Stimulated activated CD4-positive, alpha-beta T cell treated with anti-CD3 and anti-CD28 coated beads, Interleukin-1b, Interleukin-23, amount 100 ng/mL, for 24 hours (primary cell): ENCODE measurements around the gene ADARB2.

Experiments used
- DNase-seq, 4 experiments: peaks; one replicate each; pipeline ENCODE4 v3.0.0-alpha.2; 2020; ENCODE audit warnings: low read depth in 4 of 4, low spot score in 1 of 4

ADARB2 gene

GRCh38 chr10:1531883-1532597 lies 205.3 kb downstream of the ADARB2 start:
- DNase-seq, result no peak

DNA sequence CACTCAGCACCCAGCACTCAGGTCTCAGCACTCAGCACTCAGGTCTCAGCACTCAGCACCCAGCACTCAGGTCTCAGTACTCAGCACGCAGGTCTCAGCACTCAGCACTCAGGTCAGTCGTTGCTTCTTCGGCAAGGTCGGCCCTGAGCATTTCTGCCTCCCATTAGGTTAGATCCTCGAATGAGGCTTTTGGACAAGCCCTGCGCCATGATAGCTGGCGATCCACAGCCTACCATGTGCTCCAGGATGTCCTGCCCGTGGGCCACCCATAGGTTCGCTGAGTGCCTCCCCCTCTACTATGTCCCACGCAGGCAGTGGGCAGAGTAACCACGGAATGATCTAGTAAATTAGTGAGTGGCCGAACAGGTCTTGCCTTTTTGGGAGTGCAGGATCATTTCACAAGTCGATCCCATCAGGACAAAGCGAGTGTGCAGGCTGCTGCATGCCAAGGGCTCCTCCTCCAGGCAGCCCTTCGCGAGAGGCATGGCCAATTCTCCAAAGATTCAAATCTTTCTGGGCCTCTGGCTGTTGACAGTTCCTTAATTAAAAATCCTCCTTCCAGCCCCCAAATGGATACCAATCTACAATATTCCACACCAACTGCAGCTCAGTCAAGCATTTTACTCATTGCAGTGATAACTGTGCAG lies 206.3 kb downstream of the ADARB2 start:
- DNase-seq, result no peak

DNA sequence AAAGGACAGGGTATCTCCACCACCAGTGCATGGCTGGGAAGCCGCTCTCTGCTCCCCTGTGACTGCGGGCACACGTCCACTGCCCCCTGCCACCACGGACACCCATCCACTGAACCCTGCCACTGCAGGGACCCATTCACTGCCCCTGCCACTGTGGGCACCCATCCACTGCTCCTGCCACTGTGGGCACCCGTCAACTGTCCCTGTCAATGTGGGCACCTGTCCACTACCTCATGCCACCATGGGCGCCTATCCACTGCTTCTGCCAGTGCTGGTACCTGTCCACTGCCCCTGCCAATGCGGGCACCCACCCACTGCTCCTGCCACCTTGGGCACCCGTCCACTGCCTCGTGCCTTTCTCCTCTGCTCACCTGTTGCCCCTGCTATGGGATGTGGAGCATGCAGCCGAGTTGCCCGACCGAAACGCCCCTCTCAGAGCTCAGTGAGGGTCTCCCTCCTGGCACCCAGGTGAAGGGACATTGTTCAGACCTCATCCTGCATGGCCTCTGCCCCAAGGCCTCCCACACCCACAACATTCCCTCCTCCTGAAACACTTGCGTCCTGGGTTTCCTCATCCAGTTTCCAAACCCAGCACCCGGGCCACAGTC lies 207.4 kb downstream of the ADARB2 start:
- no peak for DNase-seq

DNA sequence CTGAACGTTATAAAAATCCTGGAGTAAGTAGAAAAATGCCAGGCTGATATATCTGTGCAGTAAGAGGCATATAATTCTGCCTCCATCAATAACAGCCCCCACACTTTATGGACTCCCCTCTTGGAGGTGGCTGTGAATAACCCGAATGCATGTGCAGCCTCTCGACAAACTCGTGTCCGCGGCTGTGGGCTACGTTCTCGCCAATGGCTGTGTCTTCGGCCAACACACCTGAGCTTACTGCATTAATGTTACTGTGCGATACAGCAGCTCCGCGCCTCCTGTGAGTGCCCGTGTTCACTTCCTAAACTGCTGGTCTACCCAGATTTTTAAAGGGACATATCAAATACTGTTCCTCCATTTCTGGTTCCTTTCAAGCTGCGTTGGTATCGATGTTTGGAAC lies 209.4 kb downstream of the ADARB2 start:
- no peak for DNase-seq

- no peak for DNase-seq
Measured at GRCh38 chr10:1526436-1527055, 210.8 kb downstream of the ADARB2 start.

- no peak for DNase-seq
Measured at GRCh38 chr10:1525354-1526162, 211.8 kb downstream of the ADARB2 start.

- no peak for DNase-seq
Measured at GRCh38 chr10:1524540-1524939, 212.8 kb downstream of the ADARB2 start.

DNA sequence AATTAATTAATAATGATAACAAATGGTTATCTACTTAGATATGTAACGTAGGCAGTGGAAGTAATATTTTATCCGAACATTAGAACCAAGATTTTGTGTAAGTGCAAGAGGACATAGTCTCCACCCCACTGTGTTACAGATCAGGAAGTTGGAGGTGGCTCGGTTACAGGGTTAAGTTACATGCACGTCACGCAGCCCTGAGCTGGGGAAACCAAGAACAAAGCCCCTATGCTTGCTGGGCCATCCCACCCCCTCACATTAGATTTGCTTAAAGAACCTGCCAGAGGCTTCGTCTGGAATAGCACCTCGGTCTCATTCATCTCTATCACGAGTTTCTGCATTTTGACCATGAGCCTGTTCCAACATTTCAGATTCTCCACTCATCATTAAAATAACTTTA lies 214.1 kb downstream of the ADARB2 start:
- no peak for DNase-seq

- no peak for DNase-seq
Measured at GRCh38 chr10:1522237-1522636, 215.1 kb downstream of the ADARB2 start.

DNA sequence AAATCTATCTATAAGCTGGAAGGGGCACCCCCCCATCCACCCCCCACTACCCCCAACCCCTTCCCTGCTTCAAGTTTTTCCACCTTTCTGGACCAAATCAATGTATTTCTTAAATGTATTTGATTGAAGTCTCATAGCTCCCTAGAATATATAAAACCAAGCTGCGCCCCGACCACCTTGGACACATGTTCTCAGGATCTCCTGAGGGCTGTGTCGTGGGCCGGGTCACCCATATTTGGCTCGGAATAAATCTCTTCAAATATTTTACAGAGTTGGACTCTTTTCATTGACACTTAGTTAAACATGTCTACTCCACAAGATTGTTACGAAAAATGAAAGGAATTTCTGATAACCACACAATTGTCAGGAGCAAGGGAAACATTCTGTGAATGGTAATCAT lies 215.6 kb downstream of the ADARB2 start:
- no peak for DNase-seq

DNA sequence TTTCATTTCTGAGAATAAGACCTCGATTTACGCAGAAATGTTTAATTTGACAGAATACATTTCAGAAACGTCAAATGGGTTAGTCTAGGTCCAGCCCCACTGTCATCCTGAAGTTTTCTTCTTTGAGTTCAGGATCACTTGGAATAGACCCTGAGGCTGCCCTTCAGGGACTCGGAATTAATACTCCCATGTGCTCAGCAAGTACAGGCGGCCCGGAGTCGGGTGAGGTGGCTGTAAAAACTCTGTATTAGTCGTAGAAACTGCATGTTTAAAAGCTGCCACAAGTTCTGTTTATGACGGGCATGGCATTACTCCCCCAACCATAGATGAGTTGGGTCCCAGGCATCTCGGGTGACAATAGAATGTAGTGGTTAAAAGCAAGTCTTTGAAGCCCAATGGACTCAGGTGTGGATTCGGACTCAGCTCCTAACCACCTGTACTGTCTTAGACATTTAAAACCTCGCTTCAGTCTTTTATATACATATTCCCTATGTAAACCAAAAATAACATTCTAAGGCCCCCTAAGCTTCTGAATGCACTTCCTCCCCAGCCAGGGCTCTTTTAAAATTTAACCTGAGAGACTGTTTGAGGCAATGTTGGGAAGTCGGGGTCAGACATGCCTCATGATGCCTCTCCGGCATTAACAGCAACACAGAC lies 216.3 kb downstream of the ADARB2 start:
- DNase-seq, result no peak

DNA sequence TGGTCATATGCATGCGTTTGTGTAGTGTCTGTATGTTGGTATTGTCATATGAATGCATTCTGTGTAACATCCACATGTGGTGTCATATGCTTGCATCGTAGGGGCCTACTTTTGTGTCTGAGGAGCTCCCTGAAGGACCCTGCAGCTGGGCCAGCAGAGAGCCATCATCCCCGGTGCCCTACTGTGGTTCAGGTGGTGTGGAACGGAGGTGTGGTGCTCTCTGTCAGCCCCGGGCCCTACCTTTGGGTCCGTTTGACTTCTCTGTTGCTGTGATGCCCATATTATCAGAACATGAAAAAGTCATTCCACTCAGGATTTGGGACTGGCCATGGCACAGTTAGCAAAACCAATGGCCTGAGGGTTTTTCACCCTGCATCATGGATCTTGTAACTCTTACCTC lies 217.9 kb downstream of the ADARB2 start:
- no peak for DNase-seq

DNA sequence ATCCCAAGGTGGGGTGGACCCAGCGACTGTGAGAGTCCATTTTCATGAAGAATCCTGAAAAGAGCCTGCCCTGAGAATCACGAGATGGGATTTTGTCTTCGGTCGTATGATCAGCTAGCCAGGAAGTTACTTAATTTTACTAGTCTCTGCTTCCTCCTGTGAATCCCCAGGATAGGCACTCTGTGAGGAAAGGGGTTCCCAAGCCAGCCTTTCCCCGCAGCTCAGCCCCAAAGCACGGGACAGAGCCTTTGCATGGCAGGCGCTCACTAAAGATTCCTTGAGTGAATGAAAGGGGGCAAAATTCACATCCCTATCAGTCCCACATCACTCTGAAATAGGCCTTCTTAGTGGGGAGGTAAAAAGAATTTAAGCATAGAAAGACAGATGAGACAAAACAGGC lies 219.6 kb downstream of the ADARB2 start:
- DNase-seq, result no peak

DNA sequence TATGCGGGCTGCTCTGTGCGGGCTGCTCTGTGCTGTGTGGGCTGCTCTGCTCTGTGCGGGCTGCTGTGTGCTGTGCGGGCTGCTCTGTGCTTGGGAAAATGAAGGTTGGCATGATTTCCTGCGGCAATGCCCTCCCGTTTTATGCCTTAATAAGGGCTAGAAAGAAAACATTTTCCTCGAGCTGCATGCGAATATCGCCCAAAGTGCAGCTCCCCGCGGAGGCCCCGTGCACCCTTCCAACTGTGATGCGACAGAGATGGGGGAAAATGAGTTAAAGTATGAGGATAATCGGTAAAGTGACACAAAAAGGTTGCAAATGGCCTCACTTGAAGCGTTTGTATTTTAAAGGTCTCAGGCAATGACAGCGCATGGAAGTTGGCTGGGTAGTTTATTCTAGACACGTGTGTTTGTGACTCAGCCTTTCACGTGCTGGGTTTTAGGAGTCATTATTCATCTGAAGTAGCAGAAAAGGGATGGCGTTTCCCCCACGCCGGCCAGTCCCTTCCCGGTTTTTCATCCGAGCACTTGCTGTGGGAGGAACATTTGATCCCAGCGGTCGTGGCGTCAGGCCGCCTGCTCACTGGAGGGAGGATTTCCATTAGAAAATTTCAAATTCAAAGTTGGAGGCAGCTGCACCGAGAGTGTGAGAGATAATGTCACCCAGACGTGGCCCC lies 220.7 kb downstream of the ADARB2 start:
- DNase-seq, result no peak

DNA sequence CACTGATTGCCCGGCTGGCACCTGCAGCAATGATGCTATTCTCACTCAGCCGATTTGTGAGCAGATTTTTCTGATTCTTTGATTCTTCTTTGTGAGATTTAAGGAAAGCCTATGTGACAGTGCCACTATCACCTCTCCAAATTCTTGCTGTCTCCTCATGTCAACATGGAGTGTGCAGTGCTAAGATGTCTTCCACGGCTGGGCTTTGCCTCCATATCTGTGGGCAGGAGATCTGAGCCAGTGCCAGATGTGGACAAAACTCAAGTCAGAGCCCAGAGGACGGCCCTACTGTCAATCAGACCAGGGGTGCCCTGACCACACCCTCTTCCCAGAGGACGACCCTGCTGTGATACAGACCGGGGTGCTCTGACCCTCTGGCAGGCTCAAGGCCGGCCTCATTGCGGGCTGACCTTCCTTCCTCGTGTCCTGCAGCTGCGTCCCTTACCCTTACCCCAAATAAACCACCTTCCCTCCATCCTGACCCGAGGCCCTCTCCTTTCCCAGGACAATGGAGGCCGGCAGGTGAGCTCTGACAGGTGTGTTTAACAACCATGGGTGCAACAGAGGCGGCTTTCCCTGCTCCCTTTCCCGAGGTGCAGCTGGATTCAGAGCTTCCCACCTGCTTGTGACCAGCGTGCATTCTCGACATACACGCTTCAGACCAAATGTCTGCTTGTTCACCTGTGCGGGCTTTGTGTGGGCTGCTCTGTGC lies 221.4 kb downstream of the ADARB2 start:
- no peak for DNase-seq

DNA sequence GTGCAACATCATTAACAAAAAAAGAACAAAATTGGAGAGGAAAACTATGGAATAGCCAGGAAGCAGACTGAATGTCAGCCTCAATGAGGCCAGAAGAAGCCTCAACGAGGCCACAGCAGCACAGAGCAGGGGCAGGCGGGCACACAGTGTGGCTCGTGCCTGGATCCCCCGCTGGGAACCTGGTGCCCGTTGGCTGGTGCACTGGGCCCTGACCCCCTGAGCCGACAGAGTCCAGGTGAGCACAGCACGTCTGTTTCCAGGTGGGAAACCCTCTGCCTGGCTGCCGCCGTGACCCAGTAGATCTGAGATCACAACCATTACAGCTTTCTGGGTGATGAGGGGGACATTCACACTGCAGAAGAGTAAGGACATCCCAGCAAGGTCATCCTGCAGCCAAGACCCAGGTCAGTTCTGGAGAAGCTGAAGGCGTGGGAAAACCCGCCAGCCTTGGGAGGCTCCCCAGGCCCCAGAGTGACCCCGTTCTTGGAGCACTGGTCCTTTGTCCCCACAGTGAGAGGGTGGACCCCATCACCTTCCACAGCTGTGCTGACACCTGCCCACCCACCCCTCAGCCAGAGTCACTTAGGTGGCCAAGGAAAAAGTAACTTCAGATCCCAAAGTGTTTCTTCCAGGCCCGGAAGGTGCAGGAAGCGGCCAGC lies 222.1 kb downstream of the ADARB2 start:
- no peak for DNase-seq

DNA sequence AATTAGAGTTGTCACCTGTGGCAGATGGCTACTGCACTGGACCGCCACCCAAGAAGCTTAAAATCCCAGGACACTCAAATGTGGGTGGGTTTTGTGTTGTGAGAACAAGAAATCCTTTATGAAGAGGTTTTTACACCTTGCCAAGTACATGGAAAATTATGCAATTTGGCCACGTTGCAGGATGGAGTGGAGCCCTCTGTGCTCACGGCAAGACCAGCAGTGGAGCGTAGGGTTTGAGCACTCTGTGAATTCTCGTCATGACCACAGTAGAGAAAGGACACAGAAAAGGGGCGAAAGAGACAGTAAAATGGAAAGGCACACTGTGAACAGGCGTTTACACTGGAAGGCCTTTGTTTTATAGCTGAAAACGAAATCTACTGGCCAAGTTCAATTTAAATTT lies 222.6 kb downstream of the ADARB2 start:
- DNase-seq, result no peak

- no peak for DNase-seq
Measured at GRCh38 chr10:1513221-1513620, 224.1 kb downstream of the ADARB2 start.

DNA sequence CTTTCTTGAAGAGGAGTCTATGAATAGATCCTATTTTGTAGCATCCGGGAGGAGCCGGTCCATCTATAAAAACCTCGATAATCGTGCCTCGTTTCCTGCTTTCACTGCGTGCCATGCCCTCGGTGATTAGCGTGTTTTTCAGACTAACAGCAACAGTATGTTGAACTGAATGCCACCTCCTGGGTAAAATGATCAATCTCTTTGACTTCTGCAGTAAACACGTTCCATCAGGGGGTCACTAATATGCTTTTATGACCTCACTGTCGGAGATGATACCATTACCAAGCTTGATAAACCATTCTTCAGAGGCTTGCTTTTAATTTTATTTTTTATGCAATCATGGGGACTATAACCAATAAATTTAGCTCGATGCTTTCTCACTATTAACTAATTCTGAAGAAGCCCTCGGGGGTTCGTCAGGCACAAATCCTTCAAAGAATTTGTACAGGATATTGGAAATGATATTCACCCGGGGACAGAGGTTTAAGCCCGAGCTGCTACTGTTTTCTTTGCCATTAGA lies 228.3 kb downstream of the ADARB2 start:
- DNase-seq, result no peak
